Putamen (tissue), 1 donor: ENCODE results near the gene CCDC188.
"Not testable (repeated sequence)": the region's sequence is repeated elsewhere in the genome, so short reads cannot be mapped to it uniquely, and the experiment has no call there.

Experiments
- DNase-seq: peaks from one replicate; pipeline ENCODE4 v3.0.0-alpha.2; 2016; ENCODE audit warnings: low spot score

Gene CCDC188

DNA sequence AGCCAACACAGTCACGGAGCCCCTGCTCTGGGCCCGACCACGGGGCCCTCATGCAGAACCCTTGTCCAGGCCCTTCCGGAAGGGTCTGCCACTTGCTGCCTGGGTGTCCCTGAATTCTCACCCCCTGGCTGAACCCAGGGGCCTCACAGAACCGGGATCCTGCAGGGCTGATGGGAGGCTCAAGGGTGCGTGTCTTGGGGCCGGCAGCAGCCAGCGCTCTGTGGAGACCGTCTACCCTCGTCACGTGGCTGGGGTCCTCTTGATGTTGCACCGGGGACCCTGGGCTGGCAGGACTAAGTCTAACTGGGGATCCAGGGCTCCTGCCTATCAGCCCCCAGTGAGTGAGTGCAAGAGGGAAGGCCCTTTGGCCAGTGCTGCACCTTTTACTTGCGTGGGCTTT is 19.3 kb upstream of the CCDC188 start:
- DNase-seq = no peak

DNA sequence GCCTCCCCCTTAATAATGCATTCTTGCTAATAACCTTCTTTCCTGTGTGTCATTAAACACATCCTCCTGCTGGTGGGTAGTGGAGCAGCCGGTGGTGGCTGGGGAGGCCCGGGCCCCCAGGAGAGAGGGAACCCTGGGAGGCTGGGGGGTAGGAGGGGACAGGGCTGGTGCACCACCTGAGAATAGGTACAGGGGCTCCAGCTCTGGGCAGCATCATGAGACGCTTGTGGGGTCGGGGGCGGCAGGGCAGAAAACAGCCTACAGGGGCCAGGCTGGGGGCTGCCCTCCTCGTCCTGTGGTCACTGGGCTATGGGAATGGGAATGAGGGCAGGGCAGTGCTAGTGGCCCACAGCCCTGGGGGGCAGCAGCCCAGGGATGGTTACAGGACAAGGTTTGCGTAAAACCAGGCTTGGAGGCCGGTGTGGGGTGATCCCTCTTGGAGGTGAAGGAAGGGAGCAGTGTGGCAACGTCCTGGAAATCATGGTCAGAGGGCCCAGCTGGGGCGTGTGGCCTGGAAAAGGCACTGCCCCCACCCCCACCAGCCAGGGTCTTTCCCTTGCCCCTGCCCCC is 18.5 kb upstream of the CCDC188 start:
- DNase-seq = no peak

- no peak for DNase-seq
These were observed 16.9 kb upstream of the CCDC188 start for GRCh38 chr22:20167643-20168322.

GRCh38 chr22:20166703-20167102 is 15.8 kb upstream of the CCDC188 start:
- no peak for DNase-seq

GRCh38 chr22:20165913-20166312 is 15.1 kb upstream of the CCDC188 start:
- DNase-seq = no peak

DNA sequence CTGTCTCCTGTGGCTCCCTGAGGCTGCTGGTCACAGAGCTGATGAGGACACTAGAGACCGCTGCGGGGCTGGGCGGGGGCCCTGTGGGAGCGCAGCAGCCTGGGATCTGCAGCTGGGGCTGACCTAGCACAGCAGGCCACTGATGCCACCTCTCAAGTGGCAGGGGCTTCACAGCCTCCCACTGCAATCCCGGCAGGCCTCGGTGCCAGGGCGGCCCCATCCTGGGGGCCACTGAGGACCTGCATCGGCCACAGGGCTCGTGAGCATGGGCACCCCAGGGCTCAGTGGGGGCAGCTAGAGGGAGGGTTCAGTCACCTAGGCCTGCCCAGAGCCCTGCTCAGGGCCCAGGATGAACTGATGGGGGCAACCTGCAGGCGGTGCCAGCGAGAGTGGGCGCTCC is 14.6 kb upstream of the CCDC188 start:
- DNase-seq = no peak

DNA sequence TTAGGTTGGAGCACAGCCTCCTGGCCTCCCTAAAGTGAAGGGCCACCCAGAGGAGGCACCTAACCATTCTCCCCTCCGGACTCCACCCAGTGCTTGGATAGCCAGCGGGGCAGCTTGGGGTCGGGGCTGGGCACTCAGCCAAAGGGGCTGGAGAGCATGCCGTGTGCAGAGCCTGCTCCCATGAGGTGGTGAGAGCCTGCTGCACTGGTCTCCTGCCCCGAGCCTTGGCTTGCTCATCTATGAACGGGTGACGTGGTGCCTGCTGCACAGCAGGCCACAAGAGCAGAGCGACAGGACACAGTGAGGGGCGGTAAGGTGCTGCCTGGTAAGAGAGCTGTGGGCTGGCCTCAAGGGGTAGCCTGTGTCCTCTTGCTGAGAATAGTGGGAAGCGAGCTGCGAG is 14.0 kb upstream of the CCDC188 start:
- DNase-seq = no peak

DNA sequence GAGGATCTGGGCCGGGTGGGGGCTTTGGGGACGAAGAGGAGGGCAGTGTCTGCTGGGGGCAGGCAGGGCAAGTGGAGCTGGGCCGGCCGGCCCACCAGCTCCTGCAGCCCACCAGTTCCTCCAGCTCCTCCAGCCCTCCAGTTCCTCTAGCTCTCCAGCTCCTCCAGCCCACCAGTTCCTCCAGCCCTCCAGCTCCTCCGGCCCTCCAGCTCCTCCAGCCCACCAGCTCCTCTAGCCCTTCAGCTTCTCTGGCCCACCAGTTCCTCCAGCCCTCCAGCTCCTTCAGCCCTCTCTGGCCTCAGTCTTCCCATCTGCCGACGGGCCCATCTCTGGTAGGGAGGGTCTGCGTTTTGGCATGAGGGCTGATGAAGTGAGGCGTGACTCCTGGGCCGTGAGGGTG is 9.2 kb upstream of the CCDC188 start:
- DNase-seq = no peak

DNA sequence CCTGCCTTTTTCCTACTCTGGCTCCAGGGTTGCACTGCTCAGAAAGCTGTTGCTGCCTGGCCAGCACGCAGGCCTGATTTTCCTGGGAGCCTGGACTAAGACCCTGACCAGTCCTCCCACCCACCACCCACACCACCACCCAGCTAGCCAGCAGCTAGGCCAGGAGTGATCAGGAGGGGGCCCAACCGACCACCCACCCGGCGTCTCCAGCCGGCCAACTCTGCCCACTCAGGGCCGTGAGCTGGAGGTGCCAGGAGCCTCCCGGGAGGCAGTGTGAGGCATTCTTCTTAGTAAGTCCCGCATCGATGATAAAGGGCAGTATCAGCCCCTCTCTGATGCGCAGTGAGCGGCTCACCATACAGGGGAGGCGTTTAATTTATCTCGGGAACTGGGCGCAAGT is 8.7 kb upstream of the CCDC188 start:
- DNase-seq = not testable (repeated sequence)

DNA sequence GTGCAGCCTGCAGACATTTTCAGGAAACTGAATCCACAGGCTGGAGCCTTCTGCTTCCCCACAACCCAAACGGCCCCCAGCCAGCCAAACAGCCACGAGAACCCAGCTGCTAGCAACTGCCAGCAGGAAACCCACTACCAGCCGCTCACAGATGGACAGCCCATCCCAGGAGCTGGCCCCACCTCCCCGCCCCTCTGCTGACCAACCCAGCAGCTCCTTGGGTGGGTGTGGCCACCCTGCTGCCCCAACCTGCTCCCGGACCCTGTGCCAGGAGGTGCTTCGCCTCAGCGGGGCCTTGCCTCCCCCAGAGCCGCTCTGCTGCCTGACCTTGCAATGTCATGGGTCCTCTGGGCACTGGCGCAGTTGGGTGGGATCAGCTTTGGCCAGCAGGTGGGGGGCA is 8.2 kb upstream of the CCDC188 start:
- DNase-seq = no peak

GRCh38 chr22:20158391-20159036 is 7.7 kb upstream of the CCDC188 start:
- no peak for DNase-seq

GRCh38 chr22:20157430-20158183 is 6.8 kb upstream of the CCDC188 start:
- DNase-seq = no peak

DNA sequence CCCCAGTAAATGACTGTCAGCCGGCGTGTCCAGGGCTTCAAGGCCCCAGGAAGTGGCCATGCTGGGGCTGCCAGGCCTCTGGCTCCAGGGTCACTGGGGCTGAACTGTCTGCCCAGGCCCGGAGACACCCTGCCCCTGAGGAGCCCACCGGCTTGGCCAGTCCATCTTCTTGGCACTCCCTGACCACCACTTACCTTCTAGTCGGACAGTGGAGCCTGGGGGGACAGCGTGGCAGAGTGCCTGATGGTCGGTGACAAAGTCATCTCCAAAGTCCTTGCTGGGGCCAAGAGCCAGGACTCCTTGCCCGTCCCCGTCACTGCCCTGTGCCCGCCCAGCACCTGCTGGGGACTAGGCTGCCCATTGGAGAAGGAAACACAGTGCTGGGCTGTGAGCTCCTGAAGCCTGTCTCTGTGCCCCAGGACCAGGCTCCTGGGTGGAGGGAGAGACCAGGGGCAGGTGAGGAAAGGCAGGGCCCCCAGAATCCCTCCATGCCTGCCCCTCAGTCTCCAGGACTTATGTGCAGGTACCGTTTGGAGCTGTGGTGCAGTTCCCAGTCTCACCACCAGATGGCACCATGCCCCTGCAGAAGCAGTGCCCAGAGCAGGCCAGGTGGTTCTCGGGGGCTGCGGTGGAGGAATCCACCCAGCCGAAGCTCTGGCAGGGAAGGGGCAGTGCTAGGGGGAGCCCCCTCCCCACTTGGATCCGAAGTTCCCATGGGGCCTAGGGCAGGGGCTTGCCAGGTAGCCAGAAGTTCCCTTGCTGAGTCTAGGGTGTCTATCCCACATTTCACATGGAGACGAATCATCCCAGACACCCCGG is 6.0 kb upstream of the CCDC188 start:
- peak; percentile 63 for DNase-seq

- DNase-seq = no peak
These were observed 5.2 kb upstream of the CCDC188 start for GRCh38 chr22:20156042-20156389.

GRCh38 chr22:20155330-20156041 is 4.6 kb upstream of the CCDC188 start:
- DNase-seq = peak; percentile 71

DNA sequence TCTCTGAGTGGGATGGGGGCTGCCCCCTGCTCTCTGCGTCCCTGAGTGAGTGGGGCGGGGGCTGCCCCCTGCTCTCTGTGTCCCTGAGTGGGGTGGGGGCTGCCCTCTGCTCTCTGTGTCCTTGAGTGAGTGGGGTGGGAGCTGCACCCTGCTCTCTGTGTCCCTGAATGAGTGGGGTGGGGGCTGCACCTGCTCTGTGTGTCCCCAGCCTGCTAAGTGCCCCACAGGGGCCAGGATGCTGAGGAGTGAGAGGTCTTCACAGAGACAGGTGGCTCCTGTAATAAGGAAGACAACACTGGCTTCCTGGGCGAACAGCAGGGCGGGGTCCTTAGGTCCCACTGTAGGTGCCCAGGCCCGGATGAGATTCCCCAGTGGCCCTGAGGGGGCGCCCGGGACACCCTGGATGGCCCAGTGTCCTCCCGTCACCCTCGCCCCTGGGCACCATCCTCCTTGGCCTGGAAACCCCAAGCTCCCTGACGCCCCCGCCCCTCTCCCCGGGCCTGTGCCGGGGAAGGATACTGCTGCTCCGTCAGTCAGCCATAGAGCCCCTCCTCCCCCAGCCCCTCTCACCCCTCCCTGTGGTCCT is 3.8 kb upstream of the CCDC188 start:
- no peak for DNase-seq

- DNase-seq = no peak
These were observed 3.1 kb upstream of the CCDC188 start for GRCh38 chr22:20153945-20154344.

- no peak for DNase-seq
These were observed 1.6 kb upstream of the CCDC188 start for GRCh38 chr22:20152464-20152890.

DNA sequence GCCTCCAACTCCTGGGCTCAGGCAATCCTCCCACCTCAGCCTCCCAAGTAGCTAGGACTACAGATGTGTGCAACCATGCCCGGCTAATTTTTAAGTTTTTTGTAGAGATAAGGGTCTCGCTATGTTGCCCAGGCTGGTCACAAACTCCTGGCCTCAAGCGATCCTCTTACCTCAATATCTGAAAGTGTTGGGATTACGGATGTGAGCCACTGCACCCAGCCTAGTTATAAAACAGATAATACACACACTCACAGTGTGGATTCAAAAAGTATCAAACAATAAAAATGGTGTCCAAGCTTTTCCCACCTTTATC is 377 bp upstream of the CCDC188 start:
- no peak for DNase-seq

DNA sequence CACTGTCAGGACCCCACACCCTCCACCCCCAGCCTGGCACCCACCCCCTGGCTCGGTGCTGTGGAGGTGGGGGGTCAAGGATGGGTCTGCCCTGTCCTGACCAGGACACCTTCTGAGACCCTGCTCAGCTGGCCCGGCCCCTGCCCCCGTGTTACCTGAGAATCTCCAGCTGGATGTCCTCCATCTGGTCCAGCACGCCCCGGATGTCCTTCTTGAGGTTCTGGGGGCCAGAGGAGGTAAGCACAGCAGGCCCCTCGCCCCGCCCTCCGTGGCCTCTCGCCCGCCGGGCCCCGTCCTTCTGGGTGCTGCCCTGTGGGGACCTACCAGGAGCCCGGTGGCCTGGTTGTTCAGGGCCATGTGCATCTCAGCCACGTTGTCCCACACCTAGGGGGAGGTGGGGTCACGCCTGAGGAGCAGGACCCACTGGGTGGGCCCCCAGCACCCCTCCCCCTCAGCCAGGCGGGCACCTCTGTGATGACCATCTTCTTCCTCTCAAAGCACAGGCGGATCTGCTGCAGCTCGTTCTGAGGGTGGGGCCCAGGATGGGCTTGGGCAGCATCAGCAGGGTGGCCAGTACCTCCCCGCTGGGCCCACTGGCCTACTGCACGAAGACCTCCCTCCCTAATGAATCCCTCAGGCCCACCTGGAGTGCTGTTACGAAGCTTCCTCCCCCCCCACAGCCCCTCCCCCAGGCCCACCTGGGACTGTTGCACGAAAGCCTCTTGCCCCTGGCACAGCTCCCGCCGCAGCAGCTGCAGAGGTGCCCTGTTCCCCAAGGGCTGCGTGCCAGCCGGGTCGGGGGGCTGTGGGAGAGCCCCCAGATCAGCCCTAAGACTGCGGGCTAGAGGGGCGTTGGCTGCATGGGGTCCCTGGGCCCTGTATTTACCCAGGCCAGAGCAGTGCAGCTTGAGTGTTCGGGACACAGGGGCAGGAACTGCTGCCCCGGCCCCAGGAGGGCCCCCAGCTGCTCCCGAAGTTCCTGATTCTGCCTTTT is 1.3 kb downstream of the CCDC188 start:
- DNase-seq = no peak
